Gastroesophageal sphincter (tissue), 4 donors: Measurements from ENCODE around the gene AP1G2. TPM values are rescaled to one million over a fixed set of nuclear protein-coding genes. Genes with fewer than 3 reads are reported as not detected.
A peak's percentile ranks its signal among the peaks of the same experiment; 100 is the strongest.

Experiments
- ATAC-seq: fragments of 150-250 bp; one replicate; pipeline ENCODE4 v1.9.1; 2016; ENCODE audit warnings: mild to moderate bottlenecking, moderate library complexity
- H3K27ac ChIP-seq, 4 donors: fragments of 200-600 bp; sonication (generic) in 3 of 4; 1 replicate in 3 of 4; 2 replicates in 1 of 4; pipeline ENCODE4 v1.5.1; 2016 to 2019
- H3K27me3 ChIP-seq: fragments of 200-600 bp; sonication (generic); one replicate; pipeline ENCODE4 v1.5.1; 2019
- H3K36me3 ChIP-seq, 2 donors: fragments of 200-600 bp; sonication (generic); one replicate each; pipeline ENCODE4 v1.5.1; 2019; ENCODE audit warnings: control low read depth in 1 of 2
- H3K4me1 ChIP-seq, 3 donors: fragments of 200-600 bp; sonication (generic); 1 replicate in 2 of 3; 2 replicates in 1 of 3; pipeline ENCODE4 v1.5.1; 2016 to 2019; ENCODE audit warnings: control low read depth in 2 of 3
- H3K4me3 ChIP-seq, 2 donors: fragments of 200-600 bp; sonication (generic); one replicate each; pipeline ENCODE4 v1.5.1; 2019; ENCODE audit warnings: mild to moderate bottlenecking in 1 of 2, moderate library complexity in 1 of 2
- H3K9me3 ChIP-seq, 3 donors: fragments of 200-600 bp; sonication (generic); one replicate each; pipeline ENCODE4 v1.5.1; 2017 to 2019; ENCODE audit warnings: control low read depth in 2 of 3
- CTCF ChIP-seq, 4 experiments: fragments of 200-600 bp in 2 of 4; fragments of 450-650 bp in 2 of 4; sonication (generic) in 1 of 4; IDR thresholded peaks; one replicate each; pipeline ENCODE4 v1.5.1; 2017 to 2019; ENCODE audit warnings: antibody characterized with exemption in 4 of 4, mild to moderate bottlenecking in 2 of 4, moderate library complexity in 2 of 4
- EP300 ChIP-seq: sonication (generic); formaldehyde crosslinking; IDR thresholded peaks from one replicate; pipeline ENCODE4 v1.6.1; 2017; ENCODE audit warnings: antibody characterized with exemption, mild to moderate bottlenecking
- POLR2A ChIP-seq, 2 donors: fragments of 450-650 bp; IDR thresholded peaks; one replicate each; pipeline ENCODE4 v1.6.1; 2017; ENCODE audit warnings: antibody characterized with exemption in 2 of 2, mild to moderate bottlenecking in 2 of 2, moderate library complexity in 1 of 2
- POLR2AphosphoS5 ChIP-seq: sonication (generic); formaldehyde crosslinking; IDR thresholded peaks from one replicate; pipeline ENCODE4 v1.6.1; 2017; ENCODE audit warnings: antibody characterized with exemption
- WGBS, 2 donors: methylation state at CpG; one replicate each; pipeline ENCODE4 v1.1.5; 2018; ENCODE audit warnings: low coverage in 1 of 2; 5-methylcytosine and 5-hydroxymethylcytosine counted together
- total RNA-seq, 4 donors: library from RNA; depleted of rRNA; stranded (reverse); fragments of >200 nt; gene quantifications; one replicate each; pipeline ENCODE4 v1.1.0, GENCODE V29; 2016

AP1G2 gene
- total RNA-seq, 4 donors from 2014 or later, result 7.2 to 43.1 (median 21.9) TPM

GRCh38 chr14:23518709-23519108, 48.9 kb downstream of the AP1G2 start:
- Histone ChIP-seq H3K36me3 (no peaks in the 10 kb centered on the region), H3K4me3 (no peak overlapping the region), H3K27ac (no peak overlapping the region), H3K4me1 (no peaks in the 10 kb centered on the region), H3K9me3 (no peaks in the 10 kb centered on the region), H3K27me3 (no peaks in the 10 kb centered on the region)
- TF ChIP-seq POLR2A (IDR thresholded peaks at IDR 0.05), result no peak
- TF ChIP-seq POLR2AphosphoS5, result no peak
- TF ChIP-seq CTCF (IDR thresholded peaks at IDR 0.05), result no peak
- no peak for TF ChIP-seq EP300
- 73 to 90% methylated on average over 2 to 3 of the region's 4 CpGs for WGBS, 2 donors
- no peak for ATAC-seq

GRCh38 chr14:23517650-23518326, 49.8 kb downstream of the AP1G2 start:
- H3K27ac ChIP-seq, result no peak overlapping the region
- no peaks in the 10 kb centered on the region for H3K27me3 ChIP-seq
- no peak for ATAC-seq
- H3K4me3 ChIP-seq, result no peak overlapping the region
- TF ChIP-seq CTCF (IDR thresholded peaks at IDR 0.05) (no peak), POLR2AphosphoS5 (no peak), EP300 (no peak)
- H3K36me3 ChIP-seq, result no peaks in the 10 kb centered on the region
- H3K4me1 ChIP-seq, result peaks cover 0 to 5% (median 0%) of the 10 kb centered on the region in 3 donors
- WGBS, 2 donors, result 47 to 69% methylated on average over 3 to 6 of the region's 6 CpGs
- H3K9me3 ChIP-seq, result no peaks in the 10 kb centered on the region

GRCh38 chr14:23514644-23514957, 53.0 kb downstream of the AP1G2 start:
- H3K4me3 ChIP-seq, result no peak overlapping the region
- no peak overlapping the region for H3K27ac ChIP-seq
- WGBS, 2 donors, result no CpG with 5 or more reads among the region's 3 CpGs
- peaks cover 0 to 1% of the 10 kb centered on the region in 2 donors for H3K36me3 ChIP-seq
- ATAC-seq, result no peak
- no peaks in the 10 kb centered on the region for H3K9me3 ChIP-seq
- no peaks in the 10 kb centered on the region for H3K27me3 ChIP-seq
- no peak for TF ChIP-seq POLR2A (IDR thresholded peaks at IDR 0.05)
- TF ChIP-seq CTCF (IDR thresholded peaks at IDR 0.05), result no peak
- no peak for TF ChIP-seq EP300
- TF ChIP-seq POLR2AphosphoS5, result no peak
- H3K4me1 ChIP-seq, result peaks cover 0 to 17% (median 0%) of the 10 kb centered on the region in 3 donors

GRCh38 chr14:23513818-23514643, 53.6 kb downstream of the AP1G2 start:
- Histone ChIP-seq H3K9me3 (no peaks in the 10 kb centered on the region), H3K27ac (no peak overlapping the region), H3K4me3 (no peak overlapping the region), H3K27me3 (no peaks in the 10 kb centered on the region), H3K4me1 (peaks cover 0 to 17% (median 0%) of the 10 kb centered on the region in 3 donors), H3K36me3 (peaks cover 0 to 7% of the 10 kb centered on the region in 2 donors)
- no peak for TF ChIP-seq EP300
- WGBS, 2 donors, result 81% methylated on average over 4 of the region's 8 CpGs; no CpG with 5 or more reads in 1 of the 2 donors
- ATAC-seq, result no peak

GRCh38 chr14:23513005-23513817, 54.4 kb downstream of the AP1G2 start:
- Histone ChIP-seq H3K4me1 (peaks cover 0 to 17% (median 0%) of the 10 kb centered on the region in 3 donors), H3K27me3 (no peaks in the 10 kb centered on the region), H3K36me3 (peaks cover 0 to 7% of the 10 kb centered on the region in 2 donors), H3K27ac (no peak overlapping the region), H3K9me3 (no peaks in the 10 kb centered on the region), H3K4me3 (peak overlapping the region in 1 of 2 donors; percentile 37)
- no peak for ATAC-seq
- 59 to 91% methylated on average over 9 to 18 of the region's 25 CpGs for WGBS, 2 donors
- no peak for TF ChIP-seq POLR2A (IDR thresholded peaks at IDR 0.05)
- no peak for TF ChIP-seq POLR2AphosphoS5
- no peak for TF ChIP-seq EP300
- TF ChIP-seq CTCF (IDR thresholded peaks at IDR 0.05), result no peak
